GM12878 (cell line): ENCODE measurements around the gene EXOC5. TPM values are rescaled to one million over a fixed set of nuclear protein-coding genes. Genes with fewer than 3 reads are reported as not detected.

Experiments
- ATAC-seq: fragments of 200-7000 bp; cut with Tn5 transposase; 3 replicates; pipeline ENCODE4 v1.9.1; 2020; ENCODE audit warnings: mild to moderate bottlenecking, moderate library complexity
- BruUV-seq: library from RNA; stranded (reverse); fragments of 400-500 nt; replicated peaks from 2 replicates; lab custom pipeline; 2021; lab: Mats Ljungman, UMichigan
- CTCF ChIA-PET: fragments of 300-600 bp; sonication (Branson Sonifier 250); formaldehyde crosslinking; extraction: SDS; loops from one replicate; lab custom pipeline; 2021; ENCODE audit warnings: inconsistent platforms; lab: Yijun Ruan, JAX
- POLR2A ChIA-PET: fragments of 350-600 bp; formaldehyde crosslinking; extraction: SDS; loops from one replicate; lab custom pipeline; 2021; ENCODE audit warnings: inconsistent platforms; lab: Charles Lee
- RAD21 ChIA-PET: fragments of 300-600 bp; sonication (Branson Sonifier 250); formaldehyde crosslinking; loops from one replicate; lab custom pipeline; 2023; ENCODE audit warnings: antibody characterized with exemption; ENCODE audit not compliant: unreplicated experiment; lab: Charles Lee
- SMC1A ChIA-PET: fragments of 300-600 bp; sonication (Branson Sonifier 250); formaldehyde crosslinking; loops from one replicate; lab custom pipeline; 2023; ENCODE audit not compliant: unreplicated experiment, uncharacterized antibody; lab: Charles Lee
- DNase-seq: peaks from one replicate; pipeline ENCODE4 v3.0.0-alpha.2; 2011; ENCODE audit warnings: low read depth, low spot score
- FAIRE-seq: peaks from 3 replicates; lab custom pipeline; 2011; peaks lifted over from hg19 to GRCh38; lab: Jason Lieb, UNC
- H2AFZ ChIP-seq: 2 replicates; pipeline ENCODE4 v1.6.0; 2011; ENCODE audit warnings: low read depth, low read length, control low read depth; ENCODE audit not compliant: control insufficient read depth
- H3K27ac ChIP-seq: 2 replicates; pipeline ENCODE4 v1.5.1; 2011; ENCODE audit warnings: control low read depth; ENCODE audit not compliant: control insufficient read depth, insufficient read depth
- H3K27me3 ChIP-seq, 2 experiments: replicated peaks in 1 of 2; 2 replicates each; pipeline versions ENCODE4 v1.6.0 to v1.6.1; 2011; ENCODE audit warnings: low read length in 1 of 2; ENCODE audit not compliant: control insufficient read depth in 2 of 2, insufficient read depth in 2 of 2
- H3K36me3 ChIP-seq, 2 experiments: 2 replicates each; pipeline ENCODE4 v1.5.1; 2011; ENCODE audit warnings: low read length in 1 of 2; ENCODE audit not compliant: control insufficient read depth in 2 of 2, insufficient read depth in 2 of 2
- H3K4me1 ChIP-seq: 2 replicates; pipeline ENCODE4 v1.6.1; 2011; ENCODE audit warnings: mild to moderate bottlenecking, low read length, moderate library complexity, mixed read lengths; ENCODE audit not compliant: control insufficient read depth, insufficient read depth
- H3K4me2 ChIP-seq: 2 replicates; pipeline ENCODE4 v1.6.0; 2011; ENCODE audit warnings: control low read depth; ENCODE audit not compliant: control insufficient read depth, insufficient read depth
- H3K4me3 ChIP-seq: fragments of 200-600 bp; sonication (generic); 2 replicates; pipeline ENCODE4 v1.5.1; 2016
- H3K79me2 ChIP-seq: 2 replicates; pipeline ENCODE4 v1.6.0; 2011; ENCODE audit warnings: low read length; ENCODE audit not compliant: control insufficient read depth, insufficient read depth
- H3K9ac ChIP-seq: 2 replicates; pipeline ENCODE4 v1.8.0; 2011; ENCODE audit warnings: low read length, control low read depth, mixed read lengths; ENCODE audit not compliant: control insufficient read depth, insufficient read depth
- H3K9me3 ChIP-seq: replicated peaks from 3 replicates; pipeline ENCODE4 v1.5.1; 2011; ENCODE audit warnings: mild to moderate bottlenecking, low read length; ENCODE audit not compliant: control insufficient read depth, insufficient read depth
- H4K20me1 ChIP-seq: 2 replicates; pipeline ENCODE4 v1.6.0; 2011; ENCODE audit not compliant: control insufficient read depth, insufficient read depth
- CBFB ChIP-seq: IDR thresholded peaks from 2 replicates; pipeline ENCODE4 v1.6.1; 2016; ENCODE audit warnings: antibody characterized with exemption, low read depth
- CUX1 ChIP-seq: IDR thresholded peaks from 2 replicates; pipeline ENCODE4 v1.6.1; 2012; ENCODE audit warnings: improper control_type of control experiment, low read depth, low read length; ENCODE audit not compliant: insufficient replicate concordance
- FOS ChIP-seq: IDR thresholded peaks from 3 replicates; pipeline ENCODE4 v1.6.1; 2011; ENCODE audit warnings: borderline replicate concordance; ENCODE audit not compliant: insufficient read length; ENCODE audit errors: extremely low read depth
- FOXK2 ChIP-seq: fragments of 450-650 bp; IDR thresholded peaks from 2 replicates; pipeline ENCODE4 v1.6.1; 2017; ENCODE audit warnings: mild to moderate bottlenecking, moderate library complexity
- GATAD2B ChIP-seq: fragments of 450-650 bp; conservative IDR thresholded peaks from 2 replicates; pipeline ENCODE4 v1.6.1; 2017; ENCODE audit warnings: low read depth, mild to moderate bottlenecking, moderate library complexity
- HDAC2 ChIP-seq: fragments of 200-600 bp; sonication (generic); IDR thresholded peaks from 2 replicates; pipeline ENCODE4 v1.6.1; 2017
- MTA2 ChIP-seq: fragments of 450-650 bp; IDR thresholded peaks from 2 replicates; pipeline ENCODE4 v1.6.1; 2016; ENCODE audit warnings: low read depth, mild to moderate bottlenecking, moderate library complexity
- NR2C2 ChIP-seq: IDR thresholded peaks from 2 replicates; pipeline ENCODE4 v1.6.1; 2011; ENCODE audit warnings: borderline replicate concordance, low read depth; ENCODE audit not compliant: control insufficient read depth, insufficient read length
- PKNOX1 ChIP-seq: fragments of 450-650 bp; IDR thresholded peaks from 2 replicates; pipeline ENCODE4 v1.6.1; 2016; ENCODE audit warnings: mild to moderate bottlenecking
- RFX5 ChIP-seq: IDR thresholded peaks from 2 replicates; pipeline ENCODE4 v1.6.1; 2011; ENCODE audit warnings: low read depth, low read length, improper control_type of control experiment
- STAT1 ChIP-seq: fragments of 450-650 bp; conservative IDR thresholded peaks from 2 replicates; pipeline ENCODE4 v1.6.1; 2014; ENCODE audit warnings: antibody characterized with exemption, mild to moderate bottlenecking
- TAF1 ChIP-seq: IDR thresholded peaks from 2 replicates; pipeline ENCODE4 v1.6.1; 2011; ENCODE audit warnings: mild to moderate bottlenecking, low read depth, low read length, borderline replicate concordance
- TBL1XR1 ChIP-seq: IDR thresholded peaks from 2 replicates; pipeline ENCODE4 v1.6.1; 2012; ENCODE audit warnings: low read depth, low read length, improper control_type of control experiment
- ZBTB11 ChIP-seq: fragments of 450-650 bp; formaldehyde crosslinking; IDR thresholded peaks from 2 replicates; pipeline ENCODE4 v1.5.0; 2022; ENCODE audit warnings: mild to moderate bottlenecking, missing genetic modification characterization
- ZNF24 ChIP-seq: fragments of 450-650 bp; IDR thresholded peaks from 2 replicates; pipeline ENCODE4 v1.6.1; 2017; ENCODE audit warnings: antibody characterized with exemption, mild to moderate bottlenecking
- ZNF274 ChIP-seq: IDR thresholded peaks from one replicate; pipeline ENCODE4 v1.8.0; 2011; ENCODE audit not compliant: insufficient read length, insufficient read depth
- WGBS: methylation state at CpG from one replicate; pipeline ENCODE4 v1.1.6; 2016; ENCODE audit warnings: low lambda C conversion rate; ENCODE audit not compliant: insufficient replicate concordance, insufficient coverage; ENCODE audit errors: missing lambda C conversion rate; 5-methylcytosine and 5-hydroxymethylcytosine counted together
- in situ Hi-C: fragments of 300-500 bp; cut with MboI; formaldehyde crosslinking; loops from 9 replicates; pipeline ENCODE4 v1.14.3; 2018; ENCODE audit warnings: mixed read lengths
- intact Hi-C: fragments of 100-400 bp; cut with micrococcal nuclease; formaldehyde crosslinking; loops from one replicate; pipeline ENCODE4 v1.14.2; 2022; ENCODE audit not compliant: unreplicated experiment
- polyA plus RNA-seq, 11 experiments: library from polyadenylated mRNA; depleted of rRNA in 4 of 11; unstranded in 6 of 11; stranded (reverse) in 5 of 11; fragments of >200 nt; fragmentation: Nextera tagmentation in 4 of 11; fragmentation: Illumina TruSeq in 1 of 11; extraction: Ambion mirVana in 4 of 11; extraction: Trizol in 1 of 11; gene quantifications; 1 replicate in 1 of 11; 2 replicates in 10 of 11; pipeline versions ENCODE4 v1.2.1 to v1.2.3, GENCODE V29; 2011 to 2016; ENCODE audit warnings: inconsistent platforms in 2 of 11, missing spikeins in 2 of 11, low read depth in 1 of 11
- total RNA-seq, 4 experiments: library from RNA; depleted of rRNA in 3 of 4; stranded (reverse); fragments of >200 nt in 3 of 4; fragmentation: Illumina TruSeq in 1 of 4; extraction: Trizol in 1 of 4; gene quantifications; 2 replicates each; pipeline versions ENCODE4 v1.2.1 to v1.2.3, GENCODE V29; 2013 to 2021

Gene EXOC5
- total and polyA plus RNA-seq, 10 of the 15 experiments (the other 5 are each of a cell fraction or from before 2014, with no cell fraction given) = 10.3 to 101 (median 43.6) TPM

DNA sequence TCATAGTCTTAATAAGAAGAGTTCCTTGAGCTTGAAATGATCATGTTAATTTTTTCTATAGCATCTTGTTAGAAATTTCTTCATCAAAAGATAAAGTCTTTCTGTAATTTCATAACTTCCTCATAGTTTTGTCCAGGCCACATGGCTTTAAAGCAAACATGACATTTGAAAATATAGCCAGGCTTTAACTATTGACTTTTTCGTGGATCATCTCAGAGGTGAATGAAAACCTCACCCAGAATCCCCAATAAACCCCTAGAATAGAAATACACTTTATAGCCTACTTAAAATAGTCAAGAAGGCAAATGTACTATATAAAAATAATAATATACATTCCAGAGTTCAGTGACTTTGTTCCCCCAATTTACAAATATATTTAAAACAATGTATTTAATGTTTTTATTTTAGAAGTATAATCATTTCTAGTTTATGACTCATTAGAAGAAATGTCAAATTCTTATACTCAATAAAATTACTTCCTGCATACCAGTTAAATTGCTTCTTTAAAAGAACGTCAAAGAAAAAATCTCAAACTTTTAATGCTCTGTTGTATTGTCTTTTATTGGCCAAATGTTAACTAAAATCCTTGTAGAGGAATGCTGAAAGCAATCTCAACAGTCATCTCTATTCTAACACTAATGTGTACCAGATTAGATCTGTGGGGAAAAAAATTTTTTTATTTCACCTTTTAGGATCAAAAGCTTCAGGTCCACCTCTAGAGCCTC is 21.6 kb downstream of the EXOC5 start:
- BruUV-seq = no TSS peak
- H4K20me1 ChIP-seq = no peaks in the 10 kb centered on the region
- SMC1A ChIA-PET = interaction anchor here (0.7 kb wide), 1 partner anchor 47 kb away, joined by 3 read pairs; no protein-coding TSS in a partner anchor
- peaks cover 17% of the 10 kb centered on the region for H3K79me2 ChIP-seq
- no peak overlapping the region for H2AFZ ChIP-seq
- 56% methylated on average over 2 of the region's 2 CpGs for WGBS
- RAD21 ChIA-PET = no interaction called here
- no peak overlapping the region for H3K9ac ChIP-seq
- H3K4me2 ChIP-seq = no peak overlapping the region
- no peak for ATAC-seq
- POLR2A ChIA-PET = no interaction called here
- no peaks in the 10 kb centered on the region for H3K27me3 ChIP-seq
- no peak overlapping the region for H3K4me3 ChIP-seq
- intact Hi-C loops (no loop called here), in situ Hi-C loops (no loop called here)
- no peak for FAIRE-seq
- CTCF ChIA-PET = no interaction called here
- no peaks in the 10 kb centered on the region; the same call in 2 of the 3 replicates for H3K9me3 ChIP-seq
- DNase-seq = no peak
- no peak overlapping the region for H3K27ac ChIP-seq
- H3K4me1 ChIP-seq = no peaks in the 10 kb centered on the region
- no peaks in the 10 kb centered on the region; a peak in 2 of 4 replicates for H3K36me3 ChIP-seq
- TF ChIP-seq CUX1 = no peak
- TF ChIP-seq NR2C2 = no peak
- no peak for TF ChIP-seq GATAD2B
- TF ChIP-seq TBL1XR1 = no peak
- TF ChIP-seq RFX5 = no peak
- no peak for TF ChIP-seq HDAC2
- TF ChIP-seq STAT1 = no peak
- no peak for TF ChIP-seq FOS
- no peak for TF ChIP-seq MTA2
- TF ChIP-seq PKNOX1 = no peak
- no peak for TF ChIP-seq FOXK2
- TF ChIP-seq TAF1 = no peak
- no peak for TF ChIP-seq ZNF24
- TF ChIP-seq ZNF274 = no peak
- no peak for TF ChIP-seq ZBTB11 (CRISPR knock-in tag)
- no peak for TF ChIP-seq CBFB
